Kidney (tissue), 14 donors: ENCODE results near the gene PHF21A. TPM values are rescaled to one million over a fixed set of nuclear protein-coding genes. Genes with fewer than 3 reads are reported as not detected.

ENCODE experiments used
- DNase-seq, 5 donors: peaks; one replicate each; pipeline ENCODE4 v3.0.0-alpha.2; 2013 to 2020
- FAIRE-seq: peaks from 2 replicates; lab custom pipeline; 2012; peaks lifted over from hg19 to GRCh38; lab: Jason Lieb, UNC
- H3K27ac ChIP-seq, 2 donors: one replicate each; pipeline ENCODE4 v1.7.0; 2013; ENCODE audit warnings: low read depth in 2 of 2, low read length in 2 of 2, inconsistent platforms in 1 of 2
- H3K27me3 ChIP-seq: one replicate; pipeline ENCODE4 v1.7.1; 2013; ENCODE audit warnings: low read length, inconsistent platforms; ENCODE audit not compliant: control insufficient read depth, insufficient read depth
- H3K36me3 ChIP-seq, 3 donors: one replicate each; pipeline versions ENCODE4 v1.7.0 to v1.7.1; 2013; ENCODE audit warnings: low read length in 3 of 3, control low read depth in 1 of 3, inconsistent platforms in 1 of 3; ENCODE audit not compliant: insufficient read depth in 3 of 3, control insufficient read depth in 2 of 3
- H3K4me1 ChIP-seq, 3 donors: one replicate each; pipeline versions ENCODE4 v1.7.0 to v1.7.1; 2013; ENCODE audit warnings: low read length in 3 of 3, inconsistent platforms in 1 of 3, low read depth in 1 of 3; ENCODE audit not compliant: control insufficient read depth in 2 of 3, insufficient read depth in 2 of 3
- H3K4me3 ChIP-seq, 3 donors: one replicate each; pipeline versions ENCODE4 v1.7.0 to v1.8.1; 2013; ENCODE audit warnings: low read length in 3 of 3, control low read depth in 1 of 3, inconsistent platforms in 1 of 3
- H3K9ac ChIP-seq, 3 donors: one replicate each; pipeline versions ENCODE4 v1.7.0 to v1.7.1; 2013; ENCODE audit warnings: low read length in 3 of 3, control low read depth in 1 of 3, inconsistent platforms in 1 of 3
- H3K9me3 ChIP-seq, 3 donors: one replicate each; pipeline versions ENCODE4 v1.7.0 to v1.7.1; 2013; ENCODE audit warnings: low read length in 3 of 3, control low read depth in 1 of 3, inconsistent platforms in 1 of 3; ENCODE audit not compliant: control insufficient read depth in 2 of 3, insufficient read depth in 1 of 3
- intact Hi-C: fragments of 100-400 bp; cut with DNase I; formaldehyde crosslinking; loops from one replicate; pipeline ENCODE4 v1.11.1; 2022
- polyA plus RNA-seq: library from polyadenylated mRNA; stranded (reverse); fragments of 350-450 nt; fragmentation: Illumina TruSeq; extraction: RNeasy Lipid Tissue Mini Kit (QIAGEN cat#74804); gene quantifications from one replicate; pipeline ENCODE4 v1.2.3, GENCODE V29; 2014; ENCODE audit warnings: low read depth, low replicate concordance; ENCODE audit not compliant: insufficient read depth
- total RNA-seq: library from RNA; stranded (reverse); fragmentation: NEBNext Ultra II Directional; extraction: Animal tissue kit (Norgen Biotek cat#: 25700); gene quantifications from one replicate; pipeline ENCODE4 v1.2.1, GENCODE V29; 2021
- TF ChIP-seq, protein P1 (sequence below): IDR thresholded peaks from 3 replicates; pipeline ENCODE4 v1.5.1; 2012; ENCODE audit warnings: mild to moderate bottlenecking, moderate library complexity, borderline replicate concordance; ENCODE audit not compliant: insufficient read depth; ENCODE audit errors: extremely low read depth
- donor health status: control.
- donor health status: control.
- donor health status: control.
- donor health status: control.
- donor health status: control.
- donor health status: DM: yes; HTN: yes; CAD: no.
- donor health status: Normal renal cell carcinoma (clear cell type).

Gene PHF21A
- total and polyA plus RNA-seq, 2 donors from 2014 or later: 9.6 to 48.2 TPM

GRCh38 chr11:46102843-46103242 lies 18.4 kb downstream of the PHF21A start:
- Histone ChIP-seq H3K4me3 (no peak overlapping the region), H3K4me1 (peaks cover 0 to 4% (median 0%) of the 10 kb centered on the region in 3 donors), H3K36me3 (no peaks in the 10 kb centered on the region), H3K9ac (no peak overlapping the region), H3K27me3 (no peaks in the 10 kb centered on the region), H3K9me3 (no peaks in the 10 kb centered on the region), H3K27ac (no peak overlapping the region)
- DNase-seq (peak in 1 of 5 donors; percentile 24), FAIRE-seq (no peak)
- intact Hi-C loops: no loop called here
- TF ChIP-seq, protein P1, sequence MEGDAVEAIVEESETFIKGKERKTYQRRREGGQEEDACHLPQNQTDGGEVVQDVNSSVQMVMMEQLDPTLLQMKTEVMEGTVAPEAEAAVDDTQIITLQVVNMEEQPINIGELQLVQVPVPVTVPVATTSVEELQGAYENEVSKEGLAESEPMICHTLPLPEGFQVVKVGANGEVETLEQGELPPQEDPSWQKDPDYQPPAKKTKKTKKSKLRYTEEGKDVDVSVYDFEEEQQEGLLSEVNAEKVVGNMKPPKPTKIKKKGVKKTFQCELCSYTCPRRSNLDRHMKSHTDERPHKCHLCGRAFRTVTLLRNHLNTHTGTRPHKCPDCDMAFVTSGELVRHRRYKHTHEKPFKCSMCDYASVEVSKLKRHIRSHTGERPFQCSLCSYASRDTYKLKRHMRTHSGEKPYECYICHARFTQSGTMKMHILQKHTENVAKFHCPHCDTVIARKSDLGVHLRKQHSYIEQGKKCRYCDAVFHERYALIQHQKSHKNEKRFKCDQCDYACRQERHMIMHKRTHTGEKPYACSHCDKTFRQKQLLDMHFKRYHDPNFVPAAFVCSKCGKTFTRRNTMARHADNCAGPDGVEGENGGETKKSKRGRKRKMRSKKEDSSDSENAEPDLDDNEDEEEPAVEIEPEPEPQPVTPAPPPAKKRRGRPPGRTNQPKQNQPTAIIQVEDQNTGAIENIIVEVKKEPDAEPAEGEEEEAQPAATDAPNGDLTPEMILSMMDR: no peak

GRCh38 chr11:46100670-46101069 lies 20.6 kb downstream of the PHF21A start:
- DNase-seq (no peak), FAIRE-seq (no peak)
- H3K36me3 ChIP-seq: no peaks in the 10 kb centered on the region
- TF ChIP-seq, protein P1: no peak
- no peak overlapping the region for H3K4me3 ChIP-seq
- no peak overlapping the region for H3K27ac ChIP-seq
- peaks cover 0 to 4% (median 3%) of the 10 kb centered on the region in 3 donors for H3K4me1 ChIP-seq
- intact Hi-C loops: no loop called here
- H3K9me3 ChIP-seq: no peaks in the 10 kb centered on the region
- H3K9ac ChIP-seq: no peak overlapping the region
- H3K27me3 ChIP-seq: no peaks in the 10 kb centered on the region

- Histone ChIP-seq H3K9me3 (no peaks in the 10 kb centered on the region), H3K4me1 (peaks cover 0 to 4% (median 3%) of the 10 kb centered on the region in 3 donors), H3K36me3 (no peaks in the 10 kb centered on the region), H3K4me3 (peak overlapping the region in 2 of 3 donors; percentile 19 to 42), H3K27me3 (no peaks in the 10 kb centered on the region), H3K27ac (peak overlapping the region in 1 of 2 donors; percentile 68), H3K9ac (peak overlapping the region in 1 of 3 donors; percentile 17)
- TF ChIP-seq, protein P1: no peak
- FAIRE-seq (no peak), DNase-seq (no peak)
- intact Hi-C loops: no loop called here
Observed at GRCh38 chr11:46099963-46100316, 21.3 kb downstream of the PHF21A start.

GRCh38 chr11:46090375-46090774 lies 30.9 kb downstream of the PHF21A start:
- FAIRE-seq (no peak), DNase-seq (no peak)
- no peaks in the 10 kb centered on the region for H3K4me1 ChIP-seq
- H3K9ac ChIP-seq: no peak overlapping the region
- TF ChIP-seq, protein P1: no peak
- H3K9me3 ChIP-seq: no peaks in the 10 kb centered on the region
- intact Hi-C loops: no loop called here
- peaks cover 0 to 3% (median 2%) of the 10 kb centered on the region in 3 donors for H3K36me3 ChIP-seq
- no peak overlapping the region for H3K27ac ChIP-seq
- H3K27me3 ChIP-seq: no peaks in the 10 kb centered on the region
- no peak overlapping the region for H3K4me3 ChIP-seq
